GM19351 (cell line): ENCODE measurements around the gene RAB3B.
"Not testable (repeated sequence)": the region's sequence is repeated elsewhere in the genome, so short reads cannot be mapped to it uniquely, and the experiment has no call there.

Experiments used
- ATAC-seq: cut with Tn5 transposase; IDR thresholded peaks from one replicate; pipeline ENCODE4 v1.9.1; 2021; ENCODE audit warnings: mild to moderate bottlenecking, moderate library complexity; ENCODE audit not compliant: unreplicated experiment

RAB3B gene

DNA sequence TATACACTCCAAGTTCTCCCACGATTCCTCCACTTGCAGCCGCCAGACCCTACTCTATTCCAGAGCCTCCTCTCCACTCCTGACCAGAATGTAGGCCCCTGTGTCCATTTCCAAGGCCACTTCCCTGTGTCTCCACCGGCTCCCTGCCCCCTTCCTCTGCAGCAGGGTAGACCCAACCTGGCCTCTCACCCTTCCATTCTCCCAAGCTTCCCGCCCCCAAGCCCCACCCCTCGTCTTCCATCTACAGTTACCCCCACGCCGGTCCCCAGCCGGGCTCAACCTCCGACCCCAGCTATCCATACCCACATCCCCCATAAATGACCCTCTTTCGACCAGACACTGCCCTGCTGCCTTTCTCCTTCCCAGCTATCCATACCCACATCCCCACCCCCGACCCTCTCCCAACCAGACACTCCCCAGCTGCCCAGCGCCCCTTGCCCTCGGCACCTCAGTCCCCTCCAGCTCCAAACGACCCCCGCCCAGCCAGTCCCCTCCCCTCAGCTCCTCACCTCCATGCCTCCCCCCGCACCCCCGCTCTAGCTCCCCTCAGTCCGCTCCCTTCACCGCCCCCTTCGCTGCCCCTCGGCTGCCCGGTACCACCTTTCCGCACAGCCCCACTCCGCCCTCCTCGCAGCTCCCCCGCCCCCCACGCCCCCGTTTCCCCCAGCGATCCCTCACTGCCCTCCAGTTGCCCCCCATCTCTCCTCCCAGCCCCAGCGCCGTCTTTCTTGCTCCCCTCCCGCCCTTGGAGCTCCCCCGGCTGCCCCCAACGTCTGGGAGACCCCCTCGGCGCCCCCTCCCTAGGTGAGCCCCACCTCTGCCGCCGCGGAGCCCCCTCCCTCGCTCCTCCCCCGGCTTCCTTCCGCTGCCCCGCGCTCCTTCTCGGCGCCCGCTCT is 670 bp downstream of the RAB3B start:
- no peak for ATAC-seq

DNA sequence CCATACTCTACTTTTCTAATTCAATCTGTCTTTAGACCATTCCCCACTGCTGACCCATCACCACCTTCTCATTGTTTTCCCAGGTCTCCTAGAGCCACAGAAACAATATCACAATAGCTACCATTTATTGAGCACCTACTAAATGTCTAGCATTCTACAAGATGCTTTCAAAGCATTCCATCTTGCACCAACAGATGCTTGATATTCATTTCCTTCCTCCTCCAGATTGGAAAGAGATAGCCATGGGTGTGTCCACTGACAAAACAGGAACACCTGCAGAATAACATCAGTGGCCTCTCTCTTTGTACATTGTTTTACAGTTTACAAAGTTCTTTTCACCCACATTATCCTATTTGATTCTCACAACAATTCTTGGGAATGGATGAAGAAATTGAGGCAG is 2.2 kb downstream of the RAB3B start:
- ATAC-seq: no peak

DNA sequence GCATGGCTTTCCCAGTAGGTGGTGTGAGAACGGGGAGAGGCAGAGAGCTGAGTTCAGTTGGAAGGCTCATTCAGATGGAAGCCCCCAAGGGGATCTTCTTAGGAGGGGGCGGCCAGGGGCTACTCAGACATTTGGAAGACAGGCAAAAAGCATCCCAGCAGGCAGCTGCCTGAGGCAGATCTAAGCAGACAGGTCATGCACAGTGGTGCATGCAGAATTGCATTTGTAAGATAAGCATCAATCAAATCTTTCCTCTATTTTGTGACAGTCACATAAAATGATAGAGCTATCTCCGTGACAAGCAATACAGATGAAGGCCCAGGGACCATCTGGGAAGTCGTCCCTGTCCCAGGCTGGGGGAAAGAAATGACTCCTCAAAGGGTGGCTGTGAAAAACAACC is 3.8 kb downstream of the RAB3B start:
- ATAC-seq: no peak

DNA sequence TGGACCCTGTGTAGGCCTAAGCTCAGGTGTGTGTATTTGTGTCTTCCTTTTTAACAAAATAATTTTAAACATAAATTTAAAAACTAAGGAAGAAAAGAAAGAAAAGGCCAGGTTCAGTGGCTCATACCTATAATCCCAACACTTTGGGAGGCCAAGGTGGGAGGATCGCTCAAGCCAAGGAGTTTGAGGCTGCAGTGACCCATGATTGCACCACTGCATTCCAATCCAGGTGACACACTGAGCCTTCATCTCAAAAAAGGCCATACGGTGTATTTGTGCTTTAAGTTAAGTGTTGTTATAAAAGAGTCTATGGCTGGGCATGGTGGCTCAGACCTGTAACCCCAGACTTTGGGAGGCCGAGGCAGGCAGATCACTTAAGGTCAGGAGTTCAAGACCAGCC is 8.3 kb downstream of the RAB3B start:
- no peak for ATAC-seq

DNA sequence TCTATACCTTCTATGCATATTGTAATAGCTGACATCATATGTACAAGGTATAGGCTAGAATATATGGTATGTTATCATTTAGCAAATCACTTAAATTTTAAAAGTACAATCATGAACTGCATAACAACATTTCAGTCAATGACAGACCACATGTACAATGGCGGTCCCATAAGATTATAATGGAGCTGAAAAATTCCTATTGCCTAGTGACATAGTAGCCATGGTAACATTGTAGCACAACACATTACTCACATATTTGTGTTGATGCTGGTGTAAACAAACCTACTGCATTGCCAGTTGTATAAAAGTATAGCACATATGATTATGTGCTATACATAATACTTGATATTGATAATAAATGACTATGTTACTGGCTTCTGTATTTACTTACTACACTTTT is 8.9 kb downstream of the RAB3B start:
- no peak for ATAC-seq

DNA sequence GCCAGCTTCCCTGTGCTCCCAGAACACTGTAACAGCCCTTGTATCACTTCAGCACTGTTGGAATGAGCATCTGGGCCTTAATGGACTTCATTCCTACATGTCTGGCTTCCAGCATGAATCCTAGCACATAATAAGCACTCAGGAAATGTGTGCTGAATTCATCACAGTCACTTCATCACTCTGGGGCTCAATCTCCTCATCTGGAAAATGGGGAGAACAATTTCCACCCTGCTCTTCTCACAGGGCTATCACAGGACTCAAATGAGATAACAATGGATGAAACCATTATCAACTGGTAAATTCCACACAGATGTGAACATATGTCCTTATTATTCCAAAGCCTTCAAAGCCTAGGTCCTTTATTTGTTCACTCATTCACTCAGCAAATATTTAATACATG is 12.4 kb downstream of the RAB3B start:
- no peak for ATAC-seq

DNA sequence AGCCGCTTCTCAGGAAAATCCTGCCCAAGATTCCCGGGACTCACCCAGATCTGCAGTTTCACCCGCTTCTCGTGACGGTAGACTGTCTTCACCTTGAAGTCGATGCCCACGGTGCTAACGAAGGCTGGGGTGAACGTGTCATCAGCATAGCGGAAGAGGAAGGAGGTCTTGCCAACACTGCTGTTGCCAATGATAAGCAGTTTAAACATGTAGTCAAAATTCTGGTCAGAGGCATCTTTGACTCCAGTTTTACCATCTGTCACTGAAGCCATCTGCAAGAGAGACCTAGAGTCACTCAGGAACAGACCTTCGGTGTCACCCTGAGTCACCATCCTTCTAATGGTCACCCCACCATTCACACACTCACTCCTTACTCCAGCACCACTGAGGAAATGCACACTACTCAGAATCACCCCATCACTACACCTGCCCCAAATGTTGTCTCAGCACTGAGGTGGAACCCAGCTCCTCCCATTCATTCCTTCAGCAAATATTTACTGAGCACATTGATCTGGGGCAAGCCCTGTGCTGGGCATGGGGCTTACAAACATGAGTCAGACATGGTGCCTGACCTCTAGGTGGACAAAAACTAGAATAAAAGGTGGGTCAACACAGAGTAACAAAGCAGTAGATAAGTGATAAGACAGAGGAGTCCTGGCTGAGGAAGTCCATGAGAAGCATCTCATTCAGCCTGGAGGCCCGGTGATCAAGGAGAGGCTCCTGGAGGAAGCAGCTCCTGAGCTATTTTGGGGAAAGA is 13.5 kb downstream of the RAB3B start:
- ATAC-seq: no peak

DNA sequence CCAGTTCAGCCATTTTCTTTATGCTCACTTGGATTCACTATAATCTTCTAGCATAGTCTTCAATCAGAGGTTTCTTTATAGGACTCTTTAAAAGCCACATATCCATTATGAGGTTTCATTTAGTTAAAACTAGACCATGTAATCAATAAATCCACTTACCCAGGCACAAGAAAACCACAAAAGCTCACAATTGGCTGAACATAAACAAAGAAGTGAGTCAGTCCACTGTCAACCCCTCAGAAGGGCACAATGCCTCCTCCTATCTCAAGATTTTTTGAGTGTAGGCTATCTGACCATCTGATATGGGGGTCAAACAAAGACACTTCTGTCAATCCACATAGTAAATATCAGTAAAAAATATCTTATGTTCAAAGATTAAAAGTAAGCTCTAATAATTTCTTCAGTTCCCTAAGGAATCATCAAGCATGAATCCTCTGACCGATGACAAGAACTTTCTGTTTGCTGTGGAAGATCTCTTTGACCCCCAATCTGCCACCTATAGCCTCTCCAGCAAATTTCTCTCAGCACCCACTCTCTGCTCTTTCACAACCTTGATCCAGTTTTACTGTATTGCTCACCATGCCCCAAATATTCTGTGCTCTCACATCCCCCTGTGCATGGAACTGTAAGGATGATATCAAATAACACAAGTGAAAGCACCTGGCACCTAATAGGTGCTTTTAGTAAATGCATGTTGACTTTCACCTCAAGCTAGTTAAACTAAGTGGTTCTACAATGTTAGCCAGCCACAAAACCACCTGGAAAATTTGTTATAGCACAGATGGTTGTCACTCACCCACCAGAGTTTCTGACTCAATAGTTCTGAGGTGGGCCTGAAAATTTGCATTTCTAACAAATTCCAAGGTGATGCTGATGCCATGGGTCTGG is 16.7 kb downstream of the RAB3B start:
- ATAC-seq: no peak

DNA sequence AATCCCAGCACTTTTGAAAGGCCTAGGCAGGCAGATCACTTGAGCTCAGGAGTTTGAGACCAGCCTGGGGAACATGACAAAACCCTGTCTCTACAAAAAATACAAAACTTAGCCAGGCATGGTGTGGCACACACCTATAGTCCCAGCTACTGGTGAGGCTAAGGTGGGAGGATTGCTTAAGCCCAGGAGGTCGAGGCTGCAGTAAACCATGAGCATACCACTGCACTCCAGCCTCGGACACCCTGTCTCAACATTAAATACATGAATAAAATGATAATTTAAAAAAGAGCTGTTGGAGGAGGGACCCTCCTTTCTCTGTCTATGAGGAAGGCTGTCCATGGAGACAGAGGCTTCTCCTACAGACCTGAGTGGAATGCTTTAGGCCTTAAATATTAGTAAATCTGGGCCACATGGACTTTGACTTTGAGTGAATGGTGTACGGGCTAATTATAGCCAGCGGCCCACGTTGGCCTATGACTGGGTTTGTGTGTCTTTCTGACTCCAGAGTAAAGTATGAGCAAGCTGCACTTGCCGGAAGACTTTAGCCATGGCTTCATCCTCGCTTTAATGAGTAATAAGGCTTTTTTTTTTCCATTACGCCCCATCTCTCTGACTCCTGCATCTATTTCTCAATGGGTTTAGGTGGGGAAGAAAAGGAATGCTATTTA is 21.3 kb downstream of the RAB3B start:
- no peak for ATAC-seq

DNA sequence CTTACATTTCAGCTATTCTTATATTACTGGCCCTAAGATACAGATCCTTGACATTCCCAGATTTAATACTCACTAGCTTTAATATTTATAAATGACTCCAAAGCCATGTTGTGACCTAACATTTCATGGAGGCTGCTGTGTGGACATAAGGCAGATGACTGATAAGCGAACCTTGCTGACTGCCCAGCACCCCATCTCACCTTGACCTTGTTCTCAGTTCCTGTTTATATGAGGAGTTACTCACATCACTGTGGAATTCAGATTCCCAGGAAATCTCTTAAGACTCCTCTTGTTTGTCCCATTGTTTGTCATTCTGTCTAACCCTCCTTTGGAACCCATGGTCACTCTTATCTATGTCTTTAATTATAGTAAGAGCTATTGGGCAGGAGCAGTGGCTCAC is 21.9 kb downstream of the RAB3B start:
- ATAC-seq: no peak

DNA sequence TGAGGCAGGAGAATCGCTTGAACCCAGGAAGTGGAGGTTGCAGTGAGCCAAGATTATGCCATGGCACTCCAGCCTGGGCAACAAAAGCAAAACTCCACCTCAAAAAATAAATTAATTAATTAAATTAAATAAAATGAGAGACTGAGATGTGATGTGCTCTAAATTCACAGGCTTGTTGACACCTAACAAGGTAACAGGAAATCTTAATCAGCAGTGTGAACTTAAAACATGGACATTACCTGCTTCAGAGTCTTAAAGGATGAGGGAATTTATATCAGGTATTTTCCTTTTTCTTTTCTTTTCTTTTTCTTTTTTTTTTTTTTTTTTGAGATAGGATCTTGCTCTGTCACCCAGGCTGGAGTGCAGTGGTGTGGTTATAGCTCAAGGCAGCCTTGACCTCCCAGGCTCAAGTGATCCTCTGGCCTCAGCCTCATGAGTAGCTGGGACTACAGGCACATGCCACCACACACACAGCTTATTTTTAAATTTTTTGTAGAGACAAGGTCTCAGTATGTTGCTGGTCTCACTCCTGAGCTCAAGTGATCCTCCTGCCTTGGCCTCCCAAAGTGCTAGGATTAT is 23.2 kb downstream of the RAB3B start:
- ATAC-seq: not testable (repeated sequence)

DNA sequence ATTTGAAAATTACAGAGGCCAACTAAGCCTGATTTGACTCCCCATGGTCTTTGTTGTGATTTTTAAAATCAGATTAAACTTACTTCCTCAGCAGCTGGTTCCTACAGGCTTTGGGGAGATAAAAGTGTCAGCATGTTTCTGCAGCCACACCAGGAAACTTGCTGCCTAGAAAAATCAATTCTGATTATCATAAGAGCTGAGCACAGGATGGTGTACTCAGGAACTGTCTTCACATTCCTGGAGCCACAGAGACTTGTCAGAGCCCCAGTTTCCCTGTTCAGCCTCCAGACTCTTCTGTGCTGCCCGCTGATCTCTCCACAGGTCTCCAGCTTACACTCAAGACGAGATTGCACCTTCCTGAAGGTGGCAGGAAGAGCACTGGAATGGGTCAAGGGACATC is 23.9 kb downstream of the RAB3B start:
- no peak for ATAC-seq

DNA sequence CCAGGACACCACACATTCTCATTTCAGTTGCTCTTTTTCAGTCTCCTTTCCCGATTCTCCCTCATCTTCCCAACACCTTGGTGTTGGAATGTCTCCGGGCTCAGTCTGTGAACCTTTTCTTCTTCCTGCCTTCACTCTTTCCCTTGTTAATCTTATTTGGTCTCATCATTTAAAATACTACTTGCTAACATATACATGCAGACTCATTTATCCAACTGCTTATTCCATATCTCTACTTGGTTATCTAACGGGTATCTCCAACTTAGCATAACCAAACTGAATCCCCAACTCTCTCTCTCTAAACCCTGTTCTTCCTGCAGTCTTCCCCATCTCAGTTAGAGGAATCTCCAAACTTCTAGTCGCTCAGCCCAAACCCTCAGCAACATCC is 26.2 kb downstream of the RAB3B start:
- ATAC-seq: no peak

DNA sequence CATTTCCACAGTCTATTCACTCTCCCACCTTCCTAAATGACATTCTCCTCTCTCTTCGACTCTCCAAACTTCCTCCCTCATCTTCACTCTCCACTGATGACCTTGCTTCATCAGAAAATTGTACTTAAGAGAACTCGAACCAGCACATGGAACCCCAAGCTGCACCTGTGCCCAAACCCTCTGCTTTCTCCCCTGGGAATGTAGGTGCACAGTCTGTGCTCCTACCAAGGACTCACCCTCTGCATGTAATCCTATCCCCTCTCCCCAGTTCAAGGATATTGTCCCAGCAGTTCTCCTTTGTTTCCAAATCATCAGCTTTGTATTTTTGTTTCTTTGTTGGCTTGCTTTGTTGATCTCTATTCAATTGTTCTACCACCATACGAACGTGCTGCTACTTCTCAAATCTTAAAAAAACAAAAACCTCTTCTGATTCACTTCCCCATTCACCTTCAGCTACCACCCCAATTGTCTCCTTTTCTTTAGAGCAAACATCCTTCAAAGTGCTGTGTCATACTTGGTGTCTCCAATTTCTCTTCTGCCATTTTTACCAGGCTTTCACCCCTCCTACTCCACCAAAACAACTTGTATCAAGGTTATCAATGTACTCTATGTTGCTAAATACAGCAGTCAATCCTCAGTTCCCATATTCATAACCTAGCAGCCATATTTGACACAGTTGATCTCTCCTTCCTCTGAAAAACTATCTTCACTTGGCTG is 26.8 kb downstream of the RAB3B start:
- ATAC-seq: no peak

DNA sequence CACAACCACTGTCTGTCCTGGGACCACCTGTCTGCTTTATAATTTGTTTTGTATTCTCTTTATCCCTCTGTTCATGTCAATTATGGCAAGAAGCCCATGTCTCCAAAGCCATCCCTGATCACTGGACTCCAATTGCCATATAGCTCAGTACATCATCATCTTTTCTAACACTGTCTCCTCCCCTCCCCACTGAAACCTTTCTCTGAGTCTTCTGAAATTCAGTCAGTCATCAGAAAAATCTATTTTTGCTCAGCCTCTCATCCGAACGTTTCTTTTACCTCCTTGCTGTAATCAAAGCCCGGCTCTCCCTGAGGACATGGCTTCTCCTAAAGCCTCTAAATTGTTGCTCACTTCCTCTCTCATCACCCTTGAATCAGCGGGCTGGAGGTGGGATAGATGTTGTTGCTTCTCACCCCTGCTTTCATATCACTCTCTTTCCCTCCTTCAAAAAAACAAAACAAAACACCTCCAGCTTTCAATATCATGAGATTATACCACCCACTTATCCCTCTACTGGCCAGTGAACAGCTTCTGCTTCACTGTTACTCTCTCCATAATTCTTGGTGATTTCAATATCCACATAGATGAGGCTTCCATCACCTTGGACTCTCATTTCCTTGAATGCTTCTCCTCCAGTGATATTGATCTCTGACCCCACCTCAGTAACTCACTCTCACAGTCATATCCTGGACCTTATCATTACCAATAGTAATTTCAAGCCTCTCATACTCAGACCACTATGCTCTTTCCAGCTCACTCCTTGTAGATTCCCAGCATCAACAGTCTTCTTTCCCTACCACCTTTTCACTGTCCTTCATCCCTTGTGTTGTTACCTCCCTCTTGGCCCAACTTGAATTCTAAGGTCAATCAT is 27.8 kb downstream of the RAB3B start:
- no peak for ATAC-seq

DNA sequence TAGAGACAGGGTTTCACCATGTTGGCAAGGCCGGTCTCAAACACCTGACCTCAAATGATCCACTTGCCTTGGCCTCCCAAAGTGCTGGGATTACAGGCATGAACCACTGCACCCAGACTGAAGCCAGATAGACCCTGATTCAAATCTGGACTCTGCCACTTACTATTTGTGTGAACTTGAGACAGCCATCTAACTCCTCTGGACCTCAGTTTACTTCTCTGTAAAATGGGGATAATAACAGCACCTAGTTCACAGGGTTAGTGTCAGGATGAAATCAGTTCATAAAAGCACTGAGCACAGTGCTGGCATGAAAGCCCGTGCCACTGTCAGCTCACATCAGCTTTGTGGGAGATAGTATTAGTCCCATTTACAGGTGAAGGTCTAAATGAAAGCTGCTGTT is 28.5 kb downstream of the RAB3B start:
- no peak for ATAC-seq

DNA sequence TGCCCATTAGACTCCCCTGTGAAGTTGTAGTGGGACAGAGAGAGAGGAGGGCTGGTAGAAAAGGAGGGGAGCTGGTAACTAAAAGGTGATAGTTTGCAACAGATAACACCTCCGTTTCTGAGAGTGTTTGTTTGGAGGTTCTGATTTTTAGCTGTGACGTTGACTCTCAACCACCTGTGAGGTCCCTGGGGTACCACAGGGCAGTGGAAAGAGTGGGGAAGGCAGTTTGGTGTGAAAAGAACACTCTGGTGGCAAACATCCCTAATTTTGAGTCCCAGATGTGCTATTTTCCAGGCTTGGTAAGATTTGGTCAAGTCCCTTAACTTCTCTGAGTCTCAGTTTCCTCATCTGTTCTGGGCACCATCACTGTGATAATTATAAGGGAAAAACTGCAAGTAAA is 29.3 kb downstream of the RAB3B start:
- no peak for ATAC-seq

DNA sequence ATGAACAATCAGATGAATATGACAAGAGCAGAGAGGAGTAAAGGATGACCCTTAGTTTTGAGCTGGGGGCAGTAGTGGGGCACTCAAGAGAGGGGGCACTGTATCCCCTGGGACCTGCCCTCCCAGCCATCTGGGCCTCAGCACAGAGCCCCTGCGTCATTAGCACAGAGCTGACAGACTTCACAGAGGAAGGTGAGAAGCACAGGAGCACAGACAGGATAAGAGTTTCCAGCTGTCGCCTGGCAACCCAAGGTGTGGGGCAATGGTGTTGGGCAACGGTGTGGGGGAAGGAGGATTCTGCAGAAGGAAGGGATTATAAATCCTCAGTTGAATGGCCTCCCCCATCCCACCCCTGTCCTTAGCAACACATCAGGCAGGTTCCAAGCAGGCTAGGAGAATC is 30.2 kb downstream of the RAB3B start:
- no peak for ATAC-seq

DNA sequence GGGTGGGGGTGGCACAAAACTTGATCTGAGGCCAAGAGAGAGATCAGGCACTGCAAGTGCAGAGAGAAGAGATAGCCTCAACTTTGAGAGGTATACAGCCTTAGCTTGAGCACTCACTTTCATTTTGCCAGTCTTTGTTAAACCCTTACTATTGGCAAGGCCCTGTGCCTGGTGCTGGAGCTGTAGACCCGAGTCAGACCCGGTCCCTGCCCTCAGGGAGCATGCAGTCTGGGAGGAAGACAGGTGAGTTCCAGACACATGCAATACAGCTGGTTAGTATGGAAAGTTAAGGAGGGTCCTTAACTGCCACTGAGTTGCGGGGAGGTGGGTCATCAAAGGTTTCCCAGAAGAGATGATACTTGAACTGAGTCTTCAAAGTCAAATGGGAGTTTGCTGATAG is 31.7 kb downstream of the RAB3B start:
- ATAC-seq: no peak
